HG03575 (cell line): ENCODE data around the gene SEMA3A.

Experiments
- ATAC-seq: cut with Tn5 transposase; IDR thresholded peaks from one replicate; pipeline ENCODE4 v1.9.1; 2021; ENCODE audit not compliant: unreplicated experiment, insufficient number of reproducible peaks, low FRiP score; ENCODE audit errors: extremely low read depth

The SEMA3A gene

DNA sequence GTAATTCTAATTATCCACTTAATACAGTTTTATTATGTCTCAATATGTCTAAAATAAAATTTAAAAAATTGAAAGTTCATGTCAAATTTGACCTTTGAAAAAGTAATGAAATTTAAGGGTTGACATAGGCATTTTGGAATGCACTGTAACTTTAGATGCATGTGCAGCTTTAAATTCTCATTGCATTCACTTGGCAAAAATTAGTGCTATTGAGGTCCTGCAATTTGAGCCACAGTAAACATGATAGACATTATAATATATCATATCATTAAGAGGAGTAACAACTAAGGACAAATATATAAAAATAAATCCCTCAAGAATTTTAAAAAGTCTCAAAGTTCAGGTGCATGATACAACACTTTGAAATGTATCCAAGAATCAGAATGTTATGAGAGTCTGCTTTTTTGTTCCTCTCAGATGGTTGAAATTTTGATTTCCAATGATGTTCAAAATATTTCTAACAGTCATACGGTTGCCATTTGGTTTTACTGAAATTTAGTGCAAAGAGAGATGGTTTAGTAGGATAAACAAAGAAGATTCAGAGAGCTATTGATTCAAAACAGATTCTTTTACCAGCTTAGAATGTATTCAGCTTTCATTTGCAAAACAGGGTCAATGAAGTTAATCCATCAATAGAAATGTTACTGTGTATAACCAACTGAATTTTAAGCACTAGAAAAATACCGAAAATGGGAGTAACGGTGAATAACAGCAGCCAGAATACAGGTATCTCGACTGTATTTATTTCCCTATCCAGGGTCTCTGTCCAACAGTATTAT, 71.8 kb downstream of the SEMA3A start:
- no peak for ATAC-seq

DNA sequence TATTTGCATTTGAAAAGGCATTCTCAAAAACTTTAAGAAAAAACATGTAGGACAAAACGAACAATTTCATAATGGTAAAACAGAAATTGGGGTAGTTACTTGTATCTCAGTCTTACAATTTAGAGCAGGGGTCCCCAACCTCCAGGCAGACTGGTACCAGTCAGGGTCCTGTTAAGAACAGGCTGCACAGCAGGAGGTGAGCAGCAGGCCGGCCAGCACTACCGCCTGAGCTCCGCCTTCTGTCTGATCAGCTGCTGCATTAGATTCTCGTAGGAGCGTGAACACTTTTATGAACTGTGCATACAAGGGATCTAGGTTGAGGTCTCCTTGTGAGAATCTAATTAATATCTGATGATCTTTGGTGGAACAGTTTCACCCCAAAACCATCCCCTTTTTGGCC, 77.3 kb downstream of the SEMA3A start:
- ATAC-seq, result no peak

DNA sequence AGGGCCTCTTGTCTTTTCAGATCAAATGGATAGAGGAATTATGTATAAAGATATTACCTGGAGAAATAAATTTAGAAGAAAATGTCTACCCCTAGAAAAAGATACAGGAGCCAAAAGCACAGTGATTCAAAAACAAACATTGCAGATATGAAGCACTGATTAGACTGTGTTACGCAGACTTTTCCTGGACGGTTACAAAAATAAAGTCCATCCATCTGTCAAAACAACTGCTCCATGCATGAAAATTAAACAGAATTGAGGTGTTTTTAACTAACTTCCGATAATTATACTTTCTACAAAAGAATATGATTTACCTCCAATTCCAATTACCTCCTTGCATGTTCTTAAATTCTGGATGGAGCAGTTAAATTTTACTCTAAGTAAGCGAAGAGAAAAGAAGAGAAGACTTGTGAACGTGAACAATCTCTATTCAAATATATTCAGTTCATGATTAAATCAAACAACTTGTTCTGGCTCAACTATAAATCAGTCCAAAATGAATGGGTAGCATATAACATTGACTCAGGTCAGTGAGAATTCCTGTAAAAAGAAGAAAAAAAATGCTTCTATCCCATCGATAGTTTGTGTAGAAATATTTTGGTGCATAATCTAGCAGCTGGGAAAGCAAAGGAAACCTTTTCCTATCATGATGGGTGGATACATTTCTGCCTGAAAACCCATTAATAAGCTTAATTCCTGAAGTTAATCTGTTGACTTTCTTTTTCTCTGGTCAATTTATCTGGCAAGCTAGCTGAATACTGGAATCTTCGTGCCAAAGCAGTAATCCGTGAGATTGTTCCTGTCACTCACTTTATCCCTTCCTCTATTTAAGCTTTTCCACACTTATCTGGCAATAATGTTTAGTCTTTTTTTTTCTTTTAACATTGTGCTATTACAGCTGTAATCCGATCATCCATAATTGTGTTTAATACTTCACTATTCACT, 80.4 kb downstream of the SEMA3A start:
- ATAC-seq, result no peak

DNA sequence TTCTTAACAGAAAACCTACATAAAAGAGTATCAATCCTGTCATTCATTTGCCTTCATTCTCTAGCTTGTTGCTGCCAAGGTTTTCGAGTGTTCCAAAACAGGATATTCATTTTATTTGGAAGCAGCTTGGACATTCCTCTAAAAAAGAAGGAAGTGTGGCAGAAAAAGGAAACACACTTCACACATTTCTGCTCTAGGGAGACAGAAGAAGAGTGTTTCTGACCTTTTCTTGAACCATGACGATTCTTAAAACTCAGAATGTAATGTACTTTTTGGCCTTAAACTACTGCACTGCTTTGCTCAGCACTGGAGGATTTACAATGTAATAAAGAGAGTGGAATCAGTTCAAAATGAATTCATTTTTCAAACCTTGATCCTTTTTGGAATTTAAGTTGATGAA, 81.3 kb downstream of the SEMA3A start:
- ATAC-seq, result no peak

DNA sequence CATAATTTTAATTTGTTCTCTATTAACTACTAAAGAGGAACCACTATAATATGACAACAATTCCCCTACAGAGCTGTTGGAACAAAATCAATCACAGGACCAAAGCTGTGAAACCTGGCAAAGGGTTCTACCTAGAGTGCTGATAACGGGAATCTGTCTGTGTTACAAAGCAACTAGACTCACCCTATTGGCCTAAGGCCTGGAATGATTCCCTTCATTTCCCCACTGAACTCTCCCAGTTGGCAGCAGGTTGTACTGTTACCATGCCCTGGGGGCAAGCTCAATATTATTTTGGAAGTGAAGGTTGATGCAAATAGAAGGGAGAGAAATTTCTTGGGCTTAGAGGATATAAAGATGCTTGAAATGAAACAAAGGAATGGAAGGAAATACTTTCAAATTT, 81.8 kb downstream of the SEMA3A start:
- ATAC-seq, result no peak

DNA sequence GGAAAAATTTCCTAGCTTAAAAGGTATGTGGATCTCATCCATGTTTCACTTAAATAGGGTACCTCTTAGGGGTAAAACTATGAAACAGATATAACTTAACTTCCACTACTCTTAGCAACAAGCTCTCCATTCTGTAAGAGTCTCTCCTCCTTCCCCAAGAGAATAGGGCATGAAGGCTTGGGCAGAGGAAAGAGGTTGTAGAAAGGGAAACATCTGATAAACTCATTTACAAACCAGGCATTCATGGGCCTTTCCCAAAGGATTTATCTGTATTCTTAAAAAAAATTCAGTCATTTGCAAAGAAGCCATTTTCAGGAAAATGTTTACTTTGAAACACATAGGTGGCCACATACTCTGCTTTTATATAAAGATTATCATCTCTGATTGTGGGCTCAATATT, 82.7 kb downstream of the SEMA3A start:
- no peak for ATAC-seq

DNA sequence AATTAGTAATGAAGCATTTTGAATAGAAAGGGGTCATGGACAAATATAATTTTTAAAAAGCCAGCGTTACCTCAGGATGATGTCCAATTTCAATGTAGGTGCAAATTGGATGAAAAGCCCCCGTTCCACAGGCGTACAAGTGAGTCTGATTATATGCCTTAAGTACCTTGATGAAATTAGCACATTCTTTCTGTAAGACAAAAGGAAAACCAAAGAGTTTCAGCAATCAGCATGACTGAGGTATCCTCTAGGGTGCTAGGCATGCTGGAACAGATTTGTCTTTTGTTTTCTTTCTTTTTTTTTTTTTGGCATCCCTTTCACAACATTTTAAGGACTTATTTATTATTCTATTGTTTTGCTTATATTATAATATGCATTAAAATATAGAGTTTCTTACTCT, 84.2 kb downstream of the SEMA3A start:
- no peak for ATAC-seq

DNA sequence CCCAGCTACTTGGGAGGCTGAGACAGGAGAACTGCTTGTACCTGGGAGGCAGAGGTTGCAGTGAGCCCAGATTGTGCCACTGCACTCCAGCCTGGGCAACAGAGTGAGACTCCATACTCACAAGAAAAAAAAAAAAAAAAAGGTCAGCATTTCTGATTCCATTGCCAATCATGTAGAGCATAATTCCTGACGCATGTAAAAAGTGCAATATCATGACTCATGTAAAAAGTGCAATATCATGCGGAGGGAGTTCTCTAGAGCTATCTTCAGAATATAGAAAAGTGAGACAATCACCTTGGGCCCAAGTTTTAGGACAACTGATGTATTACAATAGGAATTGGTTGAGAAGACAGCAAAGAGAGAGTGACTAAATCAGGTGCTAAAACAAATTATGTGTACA, 85.8 kb downstream of the SEMA3A start:
- ATAC-seq, result no peak

DNA sequence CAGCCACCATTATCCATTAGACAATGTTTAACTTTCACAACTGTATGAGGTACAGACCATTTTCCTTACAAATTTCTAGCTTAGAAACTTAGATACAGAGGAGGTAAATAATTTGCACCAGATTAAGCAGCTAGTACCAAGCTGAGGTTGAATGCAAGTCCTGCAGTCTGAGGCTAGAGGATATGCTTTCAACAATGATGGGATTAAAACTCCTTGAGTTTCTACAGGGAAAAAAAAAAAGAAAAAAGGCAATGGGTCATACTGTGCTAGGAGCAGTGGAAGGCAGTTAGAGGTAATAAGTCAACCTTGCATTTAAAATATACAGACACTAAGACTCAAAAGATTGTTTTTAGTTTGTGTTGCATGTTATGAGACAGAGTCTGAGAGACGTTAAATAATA, 86.5 kb downstream of the SEMA3A start:
- ATAC-seq, result no peak

DNA sequence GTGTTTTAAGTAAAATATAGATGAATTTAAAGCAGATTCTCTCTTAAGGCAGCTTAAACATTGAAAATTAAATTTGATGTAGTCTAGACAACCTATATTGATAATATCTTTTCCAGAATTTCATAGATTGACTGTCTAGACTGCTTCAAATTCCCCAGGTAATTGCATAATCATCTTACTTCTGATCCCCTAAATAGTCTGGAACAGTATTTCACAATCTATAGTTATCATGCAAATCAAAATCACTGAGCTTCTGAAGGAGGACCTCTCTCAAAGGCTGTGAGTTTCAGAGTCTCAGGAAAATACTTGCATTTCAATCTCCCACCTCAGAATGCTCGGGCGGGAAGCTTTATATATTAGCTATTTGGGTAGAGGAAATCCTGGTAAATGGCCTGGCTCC, 87.3 kb downstream of the SEMA3A start:
- no peak for ATAC-seq

DNA sequence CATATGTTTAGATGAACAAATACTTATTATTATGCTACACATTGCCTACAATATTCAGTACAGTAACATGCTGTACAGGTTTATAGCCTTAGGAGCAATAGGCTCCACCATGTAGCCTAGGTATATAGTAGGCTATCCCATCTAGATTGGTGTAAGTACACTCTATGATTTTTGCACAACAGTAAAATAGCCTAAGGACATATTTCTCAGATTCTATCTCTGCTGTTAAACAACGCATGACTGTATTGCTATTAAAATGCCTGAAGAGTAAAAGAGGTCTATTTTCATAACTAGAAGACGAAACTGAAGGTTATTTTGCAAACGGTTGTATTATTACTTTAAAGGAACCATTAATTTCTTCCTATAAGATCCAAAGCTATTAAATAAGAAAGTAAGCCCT, 88.3 kb downstream of the SEMA3A start:
- no peak for ATAC-seq

DNA sequence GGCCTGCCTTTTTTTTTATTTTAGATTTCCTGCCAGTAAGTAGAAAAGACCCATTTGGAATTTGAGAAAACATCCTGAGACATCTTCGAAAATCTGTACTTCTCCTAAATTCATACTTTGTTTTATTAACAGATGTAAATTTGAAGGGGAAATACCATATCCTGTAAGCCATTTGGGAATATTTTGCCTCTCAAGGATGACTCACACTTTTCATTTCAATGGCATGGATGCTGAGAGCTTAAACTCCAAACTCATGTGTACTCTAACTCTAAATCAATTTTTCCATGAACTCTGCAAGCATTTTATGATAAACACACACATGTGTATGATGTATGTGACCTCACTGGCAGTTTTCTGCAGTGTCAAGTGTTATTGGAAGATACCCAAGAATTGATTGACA, 89.0 kb downstream of the SEMA3A start:
- ATAC-seq, result no peak

DNA sequence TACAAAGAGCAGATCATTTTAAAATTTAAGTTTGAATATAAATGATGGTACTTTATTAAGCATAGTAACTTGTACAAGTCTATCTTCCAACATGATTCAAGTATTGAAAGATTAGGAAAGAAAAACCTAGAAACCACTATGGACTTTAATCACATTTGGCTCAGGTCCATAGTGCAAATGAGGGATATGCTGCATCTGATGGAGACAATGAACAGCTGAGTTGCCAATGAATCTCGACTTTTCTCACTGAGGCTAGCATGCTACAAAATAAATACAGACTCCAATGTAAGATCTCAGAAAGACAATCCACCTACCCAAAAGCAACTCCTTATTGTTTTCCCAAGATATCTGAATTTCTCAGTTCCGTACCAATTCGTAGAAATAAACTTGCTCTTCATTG, 89.8 kb downstream of the SEMA3A start:
- ATAC-seq, result no peak

DNA sequence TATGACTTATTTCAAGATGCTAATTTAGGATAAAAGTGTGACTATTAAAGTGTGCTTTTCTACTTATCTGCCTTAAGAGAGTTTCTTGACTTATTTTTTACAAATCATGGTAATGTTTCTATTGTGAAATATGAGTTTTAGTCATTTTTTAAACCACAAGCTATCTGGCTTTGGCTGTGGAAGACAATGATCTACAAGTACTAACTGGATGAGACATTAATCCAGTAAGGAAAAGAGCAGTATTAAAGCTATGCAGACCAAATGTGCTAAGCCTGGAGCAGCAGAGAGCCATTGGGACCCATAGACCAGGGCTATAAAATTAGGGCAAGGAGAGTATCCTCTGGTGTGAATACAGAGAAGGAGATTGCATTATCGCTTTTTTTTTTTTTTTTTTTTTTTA, 92.4 kb downstream of the SEMA3A start:
- ATAC-seq, result no peak

DNA sequence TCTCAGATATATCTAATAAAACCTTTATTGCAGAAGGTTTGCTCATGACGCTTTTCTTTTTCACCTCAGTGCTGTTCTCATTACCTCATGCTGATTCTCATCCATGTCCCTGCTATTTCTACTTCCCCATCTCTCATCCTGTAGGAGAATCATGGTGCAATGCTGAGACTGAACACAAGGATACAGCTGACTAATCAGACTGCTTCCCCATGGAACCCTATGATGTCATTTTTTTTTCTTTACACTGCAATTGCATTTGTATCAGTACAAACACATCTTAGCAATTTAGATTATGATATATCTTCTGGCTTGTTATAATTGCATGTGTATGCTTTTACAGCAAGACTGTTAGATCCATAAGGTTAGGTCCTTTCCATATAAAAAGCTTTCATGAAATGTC, 93.7 kb downstream of the SEMA3A start:
- ATAC-seq, result no peak

DNA sequence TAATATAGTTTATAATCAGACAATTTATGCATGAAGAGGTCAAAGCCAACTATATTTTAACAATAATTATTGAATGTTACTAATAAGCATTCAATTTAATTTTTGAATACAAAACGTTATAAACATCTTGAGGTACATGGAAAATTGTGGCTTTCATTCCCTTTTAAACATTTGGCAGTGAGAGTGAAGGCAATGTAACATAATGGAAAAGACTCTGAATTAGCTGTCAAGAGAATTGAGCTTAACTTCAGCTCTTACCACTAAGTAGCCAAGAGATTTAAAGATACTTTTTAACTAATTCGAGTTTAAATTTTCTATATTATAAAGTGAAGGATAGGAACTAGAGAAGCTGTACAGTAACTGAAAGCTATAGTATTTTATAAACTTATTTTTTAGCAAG, 98.6 kb downstream of the SEMA3A start:
- no peak for ATAC-seq

DNA sequence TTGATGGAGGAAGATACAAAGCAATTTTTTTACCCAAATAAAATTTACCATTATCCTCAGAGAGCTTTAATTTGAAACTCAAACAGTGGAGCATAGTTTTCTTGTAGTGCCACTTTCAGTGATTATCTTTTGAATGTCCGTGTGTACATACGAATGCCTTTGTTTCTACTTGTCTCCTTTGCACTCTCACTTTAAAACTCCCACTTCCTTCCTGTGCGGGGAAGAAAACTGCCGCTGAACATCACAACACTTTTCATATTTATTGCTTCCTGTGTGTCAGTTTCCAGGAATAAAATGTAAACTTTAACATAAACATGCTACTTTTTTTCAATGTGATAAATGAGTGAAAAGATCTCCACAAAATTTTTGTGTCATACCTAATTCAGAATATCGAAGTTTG, 102.4 kb downstream of the SEMA3A start:
- no peak for ATAC-seq

DNA sequence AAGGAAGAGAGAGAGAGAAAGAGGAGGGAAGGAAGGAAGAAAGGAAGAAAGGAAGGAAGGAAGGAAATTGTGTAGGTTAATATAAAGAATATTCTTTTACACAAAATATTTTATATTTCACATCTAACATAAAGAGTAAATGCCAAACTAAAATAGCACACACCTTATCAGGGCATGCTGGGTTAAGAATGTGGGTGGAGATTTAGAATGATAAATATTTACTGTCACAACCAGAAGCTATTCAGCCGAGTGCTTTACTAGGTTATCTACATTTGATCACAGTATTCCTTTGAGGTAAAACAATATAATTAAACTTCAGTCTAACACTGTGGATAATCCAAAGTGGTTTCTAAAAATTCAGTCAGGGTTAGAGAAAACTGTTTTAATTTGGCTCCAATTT, 103.3 kb downstream of the SEMA3A start:
- ATAC-seq, result no peak

DNA sequence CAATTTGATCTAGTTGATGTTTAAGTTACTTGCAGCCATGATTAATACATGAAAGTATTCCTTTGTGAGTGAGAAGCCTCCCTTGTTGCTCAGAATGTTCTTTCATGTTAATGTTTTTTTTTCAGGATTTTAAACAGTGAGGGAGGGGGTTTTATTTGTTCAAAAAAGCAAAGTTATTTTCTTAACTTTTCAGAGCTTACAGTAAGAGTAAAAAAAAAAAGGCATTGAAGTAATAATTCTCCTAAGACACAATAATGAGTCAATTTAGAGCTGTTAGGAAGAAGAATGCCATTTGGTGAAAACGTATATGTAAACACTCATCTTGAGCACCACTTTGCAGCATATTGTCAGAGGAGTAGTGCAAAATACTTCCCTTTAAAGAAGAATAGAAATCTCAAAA, 105.8 kb downstream of the SEMA3A start:
- ATAC-seq, result no peak

DNA sequence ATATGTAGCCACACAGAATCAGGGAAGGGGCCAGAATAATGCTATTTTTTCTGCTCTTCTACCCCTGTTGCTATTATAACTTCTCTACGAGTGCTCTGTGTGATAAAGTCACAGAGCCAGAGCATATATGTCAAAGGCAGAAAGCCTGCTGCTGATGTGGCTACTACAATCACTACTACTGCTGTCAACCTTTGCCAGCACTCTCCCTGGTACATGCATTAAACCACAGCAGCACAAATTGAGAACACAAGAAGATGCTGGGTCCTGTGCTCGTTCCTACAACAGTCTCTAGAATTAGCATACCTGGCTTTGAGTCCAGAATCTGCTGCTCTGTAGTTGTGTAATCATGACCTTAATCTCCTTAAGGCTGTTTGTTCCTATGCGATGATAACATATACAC, 108.6 kb downstream of the SEMA3A start:
- ATAC-seq, result no peak
